ENCODE data around the gene PSAPL1. TPM values are rescaled to one million over a fixed set of nuclear protein-coding genes. Genes with fewer than 3 reads are reported as not detected.

PSAPL1 gene
- total RNA-seq, 1 donor from 2014 or later: not detected

DNA sequence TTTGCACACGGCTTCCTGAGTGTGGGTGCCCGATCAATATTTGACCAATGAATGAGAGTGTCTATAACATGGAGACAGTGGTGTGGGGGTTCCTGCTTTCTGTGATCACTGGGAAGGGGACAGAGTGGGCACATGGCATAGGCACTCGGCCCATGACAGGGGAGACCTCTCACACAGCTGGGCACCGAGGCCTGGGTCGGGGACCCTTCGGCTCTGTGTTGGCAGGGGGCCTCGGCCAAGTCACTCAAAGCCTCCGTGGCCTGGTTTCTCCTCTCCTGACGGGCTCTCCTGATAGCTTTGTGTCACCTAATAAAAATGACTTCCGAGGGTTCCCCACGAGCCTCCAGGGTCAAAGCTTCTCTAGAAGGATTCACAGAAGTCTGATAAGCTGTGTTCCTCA lies 43.9 kb upstream of the PSAPL1 start:
- H3K4me1 Mint-ChIP-seq (ENCODE audit: low read depth, unreplicated experiment): no peaks in the 10 kb centered on the region
- peaks cover 8% of the 10 kb centered on the region for H3K9me3 Mint-ChIP-seq (ENCODE audit: unreplicated experiment)
- TF ChIP-seq, protein P1, sequence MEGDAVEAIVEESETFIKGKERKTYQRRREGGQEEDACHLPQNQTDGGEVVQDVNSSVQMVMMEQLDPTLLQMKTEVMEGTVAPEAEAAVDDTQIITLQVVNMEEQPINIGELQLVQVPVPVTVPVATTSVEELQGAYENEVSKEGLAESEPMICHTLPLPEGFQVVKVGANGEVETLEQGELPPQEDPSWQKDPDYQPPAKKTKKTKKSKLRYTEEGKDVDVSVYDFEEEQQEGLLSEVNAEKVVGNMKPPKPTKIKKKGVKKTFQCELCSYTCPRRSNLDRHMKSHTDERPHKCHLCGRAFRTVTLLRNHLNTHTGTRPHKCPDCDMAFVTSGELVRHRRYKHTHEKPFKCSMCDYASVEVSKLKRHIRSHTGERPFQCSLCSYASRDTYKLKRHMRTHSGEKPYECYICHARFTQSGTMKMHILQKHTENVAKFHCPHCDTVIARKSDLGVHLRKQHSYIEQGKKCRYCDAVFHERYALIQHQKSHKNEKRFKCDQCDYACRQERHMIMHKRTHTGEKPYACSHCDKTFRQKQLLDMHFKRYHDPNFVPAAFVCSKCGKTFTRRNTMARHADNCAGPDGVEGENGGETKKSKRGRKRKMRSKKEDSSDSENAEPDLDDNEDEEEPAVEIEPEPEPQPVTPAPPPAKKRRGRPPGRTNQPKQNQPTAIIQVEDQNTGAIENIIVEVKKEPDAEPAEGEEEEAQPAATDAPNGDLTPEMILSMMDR (IDR thresholded peaks at IDR 0.05; ENCODE audit: insufficient read depth, low read depth, low read length): no peak
- no peak for TF ChIP-seq EZH2 (IDR thresholded peaks at IDR 0.05; ENCODE audit: insufficient read depth, low read length)
- peak overlapping the region; percentile 41 for H3K27ac Mint-ChIP-seq (ENCODE audit: unreplicated experiment)
- peaks cover 55% of the 10 kb centered on the region for H3K27me3 Mint-ChIP-seq (ENCODE audit: low read depth, unreplicated experiment)
- no peaks in the 10 kb centered on the region for H3K9me3 ChIP-seq (ENCODE audit: insufficient read depth, low read depth, low read length)
- no peak overlapping the region for H3K27ac ChIP-seq (ENCODE audit: low read depth, low read length)
- no peak overlapping the region for H3K4me3 Mint-ChIP-seq (ENCODE audit: unreplicated experiment)
- DNase-seq (ENCODE audit: low read depth) (no peak), FAIRE-seq (no peak)
- no peak overlapping the region for H2AFZ ChIP-seq (ENCODE audit: low read depth, low read length)
- no peaks in the 10 kb centered on the region for H3K79me2 ChIP-seq (ENCODE audit: insufficient read depth, low read length)
- peaks cover 12% of the 10 kb centered on the region for H3K36me3 Mint-ChIP-seq (ENCODE audit: low read depth, unreplicated experiment)
- H4K20me1 ChIP-seq (ENCODE audit: insufficient read depth, low read length): peaks cover 24% of the 10 kb centered on the region
- no peak overlapping the region for H3K4me3 ChIP-seq (ENCODE audit: insufficient read depth, low read depth, low read length)
- no peaks in the 10 kb centered on the region for H3K36me3 ChIP-seq (ENCODE audit: insufficient read depth, low read length)
- no peaks in the 10 kb centered on the region for H3K4me1 ChIP-seq (ENCODE audit: insufficient read depth, low read length)
- H3K4me2 ChIP-seq (ENCODE audit: low read length): no peak overlapping the region
- no peaks in the 10 kb centered on the region for H3K27me3 ChIP-seq (ENCODE audit: insufficient read depth, low read length)
- H3K9ac ChIP-seq (ENCODE audit: low read length): no peak overlapping the region

DNA sequence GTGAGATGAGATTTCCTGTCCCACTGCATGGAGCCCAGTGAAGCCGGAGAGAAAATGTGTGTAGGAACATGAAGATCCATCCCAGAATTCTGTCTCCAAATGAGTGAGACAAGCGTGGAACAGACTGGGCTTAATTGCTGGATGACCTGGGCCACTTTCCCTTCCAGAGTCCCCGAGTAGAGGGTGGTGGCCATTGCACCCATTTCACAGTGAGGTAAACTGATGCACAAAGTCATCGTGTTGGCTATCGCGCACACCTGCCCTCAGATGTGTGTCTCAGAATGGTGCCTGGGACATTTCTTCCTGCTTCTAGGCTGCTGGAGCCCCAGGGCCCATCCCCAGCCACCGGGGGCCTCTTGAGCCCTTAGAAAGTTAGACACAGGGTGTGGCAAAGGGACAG lies 43.0 kb upstream of the PSAPL1 start:
- H3K79me2 ChIP-seq (ENCODE audit: insufficient read depth, low read length): no peaks in the 10 kb centered on the region
- H3K4me2 ChIP-seq (ENCODE audit: low read length): no peak overlapping the region
- H4K20me1 ChIP-seq (ENCODE audit: insufficient read depth, low read length): peaks cover 27% of the 10 kb centered on the region
- TF ChIP-seq, protein P1 (IDR thresholded peaks at IDR 0.05; ENCODE audit: insufficient read depth, low read depth, low read length): no peak
- TF ChIP-seq EZH2 (IDR thresholded peaks at IDR 0.05; ENCODE audit: insufficient read depth, low read length): no peak
- no peaks in the 10 kb centered on the region for H3K9me3 ChIP-seq (ENCODE audit: insufficient read depth, low read depth, low read length)
- no peak overlapping the region for H3K4me3 ChIP-seq (ENCODE audit: insufficient read depth, low read depth, low read length)
- H3K36me3 ChIP-seq (ENCODE audit: insufficient read depth, low read length): no peaks in the 10 kb centered on the region
- no peak for DNase-seq (ENCODE audit: low read depth)
- Mint-ChIP-seq H3K27ac (ENCODE audit: unreplicated experiment) (no peak overlapping the region), H3K4me3 (ENCODE audit: unreplicated experiment) (no peak overlapping the region), H3K36me3 (ENCODE audit: low read depth, unreplicated experiment) (peaks cover 11% of the 10 kb centered on the region), H3K9me3 (ENCODE audit: unreplicated experiment) (peaks cover 8% of the 10 kb centered on the region), H3K27me3 (ENCODE audit: low read depth, unreplicated experiment) (peaks cover 61% of the 10 kb centered on the region), H3K4me1 (ENCODE audit: low read depth, unreplicated experiment) (no peaks in the 10 kb centered on the region)
- no peak for FAIRE-seq
- no peak overlapping the region for H3K27ac ChIP-seq (ENCODE audit: low read depth, low read length)
- H2AFZ ChIP-seq (ENCODE audit: low read depth, low read length): no peak overlapping the region
- H3K27me3 ChIP-seq (ENCODE audit: insufficient read depth, low read length): no peaks in the 10 kb centered on the region
- H3K9ac ChIP-seq (ENCODE audit: low read length): no peak overlapping the region
- H3K4me1 ChIP-seq (ENCODE audit: insufficient read depth, low read length): no peaks in the 10 kb centered on the region

DNA sequence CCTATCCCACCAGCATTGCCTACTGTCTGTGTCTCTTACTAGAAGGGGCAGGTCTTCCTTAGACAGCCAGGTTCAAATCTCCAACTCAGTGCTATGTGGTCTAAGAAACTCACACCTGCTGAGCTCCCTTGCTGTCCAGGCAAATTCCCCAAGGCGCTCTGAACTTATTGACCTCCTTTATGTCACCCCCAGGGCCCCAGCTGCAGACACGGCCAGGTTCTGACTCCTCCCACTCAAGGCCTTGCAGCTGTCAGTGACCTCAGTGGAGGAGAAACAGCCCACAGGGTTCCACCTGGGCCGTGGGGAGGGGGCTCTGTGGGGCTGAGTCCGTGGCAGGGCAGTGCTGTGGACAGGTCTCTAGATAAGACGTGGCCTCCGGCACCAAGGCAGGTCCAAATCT lies 42.1 kb upstream of the PSAPL1 start:
- Histone ChIP-seq H3K36me3 (ENCODE audit: insufficient read depth, low read length) (no peaks in the 10 kb centered on the region), H3K4me2 (ENCODE audit: low read length) (no peak overlapping the region), H4K20me1 (ENCODE audit: insufficient read depth, low read length) (peaks cover 33% of the 10 kb centered on the region), H3K9me3 (ENCODE audit: insufficient read depth, low read depth, low read length) (no peaks in the 10 kb centered on the region), H3K27me3 (ENCODE audit: insufficient read depth, low read length) (no peaks in the 10 kb centered on the region), H3K4me3 (ENCODE audit: insufficient read depth, low read depth, low read length) (no peak overlapping the region), H3K79me2 (ENCODE audit: insufficient read depth, low read length) (no peaks in the 10 kb centered on the region), H2AFZ (ENCODE audit: low read depth, low read length) (no peak overlapping the region), H3K4me1 (ENCODE audit: insufficient read depth, low read length) (no peaks in the 10 kb centered on the region), H3K9ac (ENCODE audit: low read length) (no peak overlapping the region), H3K27ac (ENCODE audit: low read depth, low read length) (no peak overlapping the region)
- Mint-ChIP-seq H3K27ac (ENCODE audit: unreplicated experiment) (no peak overlapping the region), H3K27me3 (ENCODE audit: low read depth, unreplicated experiment) (peaks cover 70% of the 10 kb centered on the region), H3K4me1 (ENCODE audit: low read depth, unreplicated experiment) (no peaks in the 10 kb centered on the region), H3K4me3 (ENCODE audit: unreplicated experiment) (no peak overlapping the region), H3K9me3 (ENCODE audit: unreplicated experiment) (peaks cover 8% of the 10 kb centered on the region), H3K36me3 (ENCODE audit: low read depth, unreplicated experiment) (peaks cover 11% of the 10 kb centered on the region)
- DNase-seq (ENCODE audit: low read depth) (no peak), FAIRE-seq (no peak)
- TF ChIP-seq EZH2 (IDR thresholded peaks at IDR 0.05; ENCODE audit: insufficient read depth, low read length): no peak
- TF ChIP-seq, protein P1 (IDR thresholded peaks at IDR 0.05; ENCODE audit: insufficient read depth, low read depth, low read length): no peak

Data from astrocyte (in vitro differentiated cells and primary cell).